ENCODE measurements around the gene RGPD8. TPM values are rescaled to one million over a fixed set of nuclear protein-coding genes. Genes with fewer than 3 reads are reported as not detected.

RGPD8 gene
- polyA plus RNA-seq, 1 donor = 3.9 TPM

DNA sequence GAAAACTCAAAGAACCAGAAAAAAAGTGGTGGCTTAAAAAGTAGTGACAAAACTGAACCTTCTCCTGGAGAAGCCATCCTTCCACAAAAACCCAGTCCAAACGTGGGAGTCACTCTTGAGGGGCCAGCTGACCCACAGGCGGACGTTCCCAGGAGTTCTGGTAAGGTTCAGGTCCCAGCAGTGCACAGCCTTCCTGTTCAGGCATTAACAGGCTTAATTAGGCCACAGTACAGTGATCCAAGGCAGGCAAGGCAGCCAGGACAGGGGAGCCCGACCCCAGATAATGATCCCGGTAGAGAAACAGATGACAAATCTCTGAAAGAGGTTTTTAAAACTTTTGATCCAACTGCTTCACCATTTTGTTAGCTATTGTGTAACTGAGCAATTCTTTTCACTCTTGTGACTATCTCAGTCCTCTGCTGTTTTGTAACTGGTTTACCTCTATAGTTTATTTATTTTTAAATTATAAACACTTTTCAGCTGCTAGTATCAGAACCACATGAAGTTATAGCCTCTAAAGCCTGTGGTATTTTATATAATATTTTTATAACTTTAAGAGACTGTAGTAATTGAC is 101.2 kb downstream of the RGPD8 start:
- Histone ChIP-seq H3K4me1 (ENCODE audit: control insufficient read depth, insufficient read depth, low read length) (no peaks in the 10 kb centered on the region), H3K9me3 (ENCODE audit: control insufficient read depth, low read depth, low read length) (peaks cover 6% of the 10 kb centered on the region), H3K27ac (ENCODE audit: low read length) (no peak overlapping the region), H3K36me3 (ENCODE audit: control insufficient read depth, insufficient read depth, low read length) (peaks cover 13% of the 10 kb centered on the region), H3K27me3 (ENCODE audit: control insufficient read depth, insufficient read depth, low read length) (no peaks in the 10 kb centered on the region), H3K4me3 (ENCODE audit: low read length) (no peak overlapping the region)
- DNase-seq = no peak
- 80% methylated on average over 1 of the region's 5 CpGs for WGBS (ENCODE audit: insufficient coverage, low lambda C conversion rate)

DNA sequence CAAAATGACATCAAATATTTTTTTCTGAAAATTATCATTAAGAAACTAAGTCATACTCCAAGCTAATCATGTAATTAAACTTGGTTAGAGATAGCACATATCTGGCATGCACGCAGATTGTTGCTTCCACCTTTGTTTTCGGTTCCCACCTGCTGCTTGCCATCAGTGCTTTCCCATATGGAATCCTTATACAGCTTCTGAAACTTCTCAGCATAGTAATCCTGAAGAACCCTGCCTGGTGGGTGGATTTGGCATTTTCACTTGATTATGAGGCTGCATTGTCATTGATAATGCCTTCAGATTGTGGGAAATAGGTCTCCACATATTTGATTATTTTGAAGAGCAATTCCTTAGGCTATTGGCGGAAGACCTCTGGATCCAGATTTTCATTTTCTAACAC is 110.5 kb downstream of the RGPD8 start:
- no peak for DNase-seq
- H3K36me3 ChIP-seq (ENCODE audit: control insufficient read depth, insufficient read depth, low read length) = peaks cover 13% of the 10 kb centered on the region
- no peaks in the 10 kb centered on the region for H3K27me3 ChIP-seq (ENCODE audit: control insufficient read depth, insufficient read depth, low read length)
- H3K4me1 ChIP-seq (ENCODE audit: control insufficient read depth, insufficient read depth, low read length) = no peaks in the 10 kb centered on the region
- H3K4me3 ChIP-seq (ENCODE audit: low read length) = no peak overlapping the region
- 87% methylated on average over 3 of the region's 3 CpGs for WGBS (ENCODE audit: insufficient coverage, low lambda C conversion rate)
- no peak overlapping the region for H3K27ac ChIP-seq (ENCODE audit: low read length)
- peaks cover 3% of the 10 kb centered on the region for H3K9me3 ChIP-seq (ENCODE audit: control insufficient read depth, low read depth, low read length)

DNA sequence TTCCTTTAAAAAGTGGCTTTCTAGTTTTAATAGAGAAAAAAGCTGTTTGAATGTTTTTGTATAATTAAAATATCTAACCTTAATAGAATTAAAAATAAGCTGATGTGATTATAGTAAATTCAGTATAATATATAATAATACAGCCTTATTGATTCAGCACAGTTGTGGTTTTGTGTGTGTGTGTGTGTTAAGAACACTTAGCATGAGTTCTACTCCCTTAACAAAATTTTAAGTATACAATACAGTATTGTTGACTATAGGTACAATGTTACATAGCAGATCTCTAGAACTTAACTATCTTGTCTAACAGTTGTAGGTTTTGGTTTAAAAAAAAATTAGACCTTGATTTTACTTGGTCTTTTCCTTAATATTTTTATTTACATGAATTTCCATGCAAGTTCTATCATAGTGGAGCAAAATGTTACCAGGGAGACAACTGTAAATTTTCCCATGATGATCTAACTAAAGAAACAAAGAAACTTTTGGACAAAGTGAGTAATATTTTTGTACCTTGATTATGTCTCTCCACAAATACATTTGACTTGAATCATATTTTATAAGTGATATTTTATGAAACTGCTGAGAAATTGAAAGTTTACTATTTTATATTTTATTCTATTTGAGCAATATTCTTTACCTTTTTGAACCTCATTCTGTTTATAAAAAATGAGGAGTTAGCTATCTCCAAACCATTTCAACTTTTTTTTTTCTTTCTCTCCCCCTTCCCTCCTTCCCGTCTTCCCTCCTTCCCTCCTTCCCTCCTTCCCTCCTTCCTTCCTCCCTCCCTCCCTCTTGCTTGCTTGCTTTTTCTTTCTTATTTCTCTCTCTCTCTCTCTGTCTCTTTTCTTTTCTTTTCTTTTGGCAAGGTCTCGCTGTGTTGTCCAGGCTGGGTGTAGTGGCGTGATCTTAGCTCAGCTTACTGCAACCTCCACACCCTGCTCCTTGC is 111.8 kb downstream of the RGPD8 start:
- no peak for DNase-seq
- Histone ChIP-seq H3K27ac (ENCODE audit: low read length) (no peak overlapping the region), H3K27me3 (ENCODE audit: control insufficient read depth, insufficient read depth, low read length) (no peaks in the 10 kb centered on the region), H3K36me3 (ENCODE audit: control insufficient read depth, insufficient read depth, low read length) (peaks cover 11% of the 10 kb centered on the region), H3K4me3 (ENCODE audit: low read length) (no peak overlapping the region), H3K4me1 (ENCODE audit: control insufficient read depth, insufficient read depth, low read length) (peaks cover 2% of the 10 kb centered on the region), H3K9me3 (ENCODE audit: control insufficient read depth, low read depth, low read length) (no peaks in the 10 kb centered on the region)
- WGBS (ENCODE audit: insufficient coverage, low lambda C conversion rate) = 92% methylated on average over 2 of the region's 3 CpGs

Other genes starting within 250 kb of the RGPD8 start
- 16.2 TPM for gene ZC3H8, start 178.6 kb downstream of the RGPD8 start, polyA plus RNA-seq
- gene ZC3H6, start 158.0 kb downstream of the RGPD8 start, polyA plus RNA-seq = 5.7 TPM
- 20.8 TPM for gene TTL, start 48.5 kb upstream of the RGPD8 start, polyA plus RNA-seq
- gene POLR1B, start 108.8 kb upstream of the RGPD8 start, polyA plus RNA-seq = 23.7 TPM
- 27.4 TPM for gene CHCHD5, start 151.0 kb upstream of the RGPD8 start, polyA plus RNA-seq
- gene SLC20A1, start 212.3 kb upstream of the RGPD8 start, polyA plus RNA-seq = 42.1 TPM

All from large intestine (tissue), 3 donors.